ENCODE results near the gene ZNRF1.
"Not testable (repeated sequence)": the region's sequence is repeated elsewhere in the genome, so short reads cannot be mapped to it uniquely, and the experiment has no call there.

ZNRF1 gene

GRCh38 chr16:75114179-75114945 lies 115.5 kb downstream of the ZNRF1 start:
- TF ChIP-seq ZNF274 (IDR thresholded peaks at IDR 0.05; ENCODE audit: low read depth, low read length) = no peak
- no peak overlapping the region for H3K4me3 ChIP-seq (ENCODE audit: low read length)

GRCh38 chr16:75114946-75115825 lies 116.4 kb downstream of the ZNRF1 start:
- TF ChIP-seq ZNF274 (IDR thresholded peaks at IDR 0.05; ENCODE audit: low read depth, low read length) = no peak

GRCh38 chr16:75116081-75116910 lies 117.5 kb downstream of the ZNRF1 start, which contains the start of gene LDHD:
Gene LDHD (minus strand): TSS chr16:75116780. CDS start chr16:75116720, 60 bp downstream.
- TF ChIP-seq ZNF274 (IDR thresholded peaks at IDR 0.05; ENCODE audit: low read depth, low read length) = no peak
- H3K4me3 ChIP-seq (ENCODE audit: low read length) = no peak within 1 kb of the TSS

More at GRCh38 chr16:75114946-75115825, 116.4 kb downstream of the ZNRF1 start:
- no peak overlapping the region for H3K4me3 ChIP-seq (ENCODE audit: low read length)

- no peak for TF ChIP-seq ZNF274 (IDR thresholded peaks at IDR 0.05; ENCODE audit: low read depth, low read length)
- no peak overlapping the region for H3K4me3 ChIP-seq (ENCODE audit: low read length)
Measured at GRCh38 chr16:75116911-75117245, 118.1 kb downstream of the ZNRF1 start.

- no peak for TF ChIP-seq ZNF274 (IDR thresholded peaks at IDR 0.05; ENCODE audit: low read depth, low read length)
- no peak overlapping the region for H3K4me3 ChIP-seq (ENCODE audit: low read length)
Measured at GRCh38 chr16:75118943-75119539, 120.2 kb downstream of the ZNRF1 start.

- H3K4me3 ChIP-seq (ENCODE audit: low read length) = no peak overlapping the region
- no peak for TF ChIP-seq ZNF274 (IDR thresholded peaks at IDR 0.05; ENCODE audit: low read depth, low read length)
Measured at GRCh38 chr16:75120253-75120652, 121.4 kb downstream of the ZNRF1 start.

GRCh38 chr16:75121949-75122568 lies 123.2 kb downstream of the ZNRF1 start:
- H3K4me3 ChIP-seq (ENCODE audit: low read length) = no peak overlapping the region
- no peak for TF ChIP-seq ZNF274 (IDR thresholded peaks at IDR 0.05; ENCODE audit: low read depth, low read length)

- TF ChIP-seq ZNF274 (IDR thresholded peaks at IDR 0.05; ENCODE audit: low read depth, low read length) = no peak
- H3K4me3 ChIP-seq (ENCODE audit: low read length) = no peak overlapping the region
Measured at GRCh38 chr16:75122609-75123008, 123.8 kb downstream of the ZNRF1 start.

- TF ChIP-seq ZNF274 (IDR thresholded peaks at IDR 0.05; ENCODE audit: low read depth, low read length) = no peak
- H3K4me3 ChIP-seq (ENCODE audit: low read length) = no peak overlapping the region
Measured at GRCh38 chr16:75127713-75128415, 129.0 kb downstream of the ZNRF1 start.

GRCh38 chr16:75129421-75130149 lies 130.8 kb downstream of the ZNRF1 start:
- H3K4me3 ChIP-seq (ENCODE audit: low read length) = not testable (repeated sequence)

- no peak for TF ChIP-seq ZNF274 (IDR thresholded peaks at IDR 0.05; ENCODE audit: low read depth, low read length)
Measured at GRCh38 chr16:75130150-75130771, 131.4 kb downstream of the ZNRF1 start.

GRCh38 chr16:75131081-75131480 lies 132.3 kb downstream of the ZNRF1 start:
- H3K4me3 ChIP-seq (ENCODE audit: low read length) = no peak overlapping the region
- TF ChIP-seq ZNF274 (IDR thresholded peaks at IDR 0.05; ENCODE audit: low read depth, low read length) = no peak

More at GRCh38 chr16:75130150-75130771, 131.4 kb downstream of the ZNRF1 start:
- H3K4me3 ChIP-seq (ENCODE audit: low read length) = no peak overlapping the region
